GM20000 (cell line): Measurements from ENCODE around the gene EFHC1.

Source experiments
- DNase-seq: peaks from one replicate; pipeline ENCODE4 v3.0.0; 2012; ENCODE audit warnings: low spot score
- TF ChIP-seq, protein P1 (sequence below): IDR thresholded peaks from 2 replicates; pipeline ENCODE4 v1.5.1; 2012; ENCODE audit warnings: mild to moderate bottlenecking, control low read depth; ENCODE audit errors: extremely low read depth, missing control alignments

Gene EFHC1

DNA sequence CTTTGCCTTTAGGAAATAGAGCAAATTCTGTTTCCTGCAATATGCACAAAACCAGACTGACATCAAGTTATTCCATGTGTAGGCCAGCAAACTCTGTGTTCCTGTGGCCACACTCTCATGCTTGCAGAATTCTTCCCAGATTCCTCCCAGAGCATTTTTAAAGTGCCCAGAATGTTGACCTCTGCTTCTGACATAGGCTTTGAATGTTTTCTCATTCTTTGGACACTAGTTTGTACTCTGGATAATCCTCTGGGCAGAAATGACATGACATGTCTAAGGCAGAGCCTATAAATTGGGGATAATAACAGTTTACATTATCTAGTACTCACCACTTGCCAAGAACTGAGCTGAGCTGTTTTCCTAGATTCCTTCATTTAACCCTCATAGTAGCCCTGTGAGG, 9.2 kb upstream of the EFHC1 start:
- DNase-seq: no peak
- TF ChIP-seq, protein P1, sequence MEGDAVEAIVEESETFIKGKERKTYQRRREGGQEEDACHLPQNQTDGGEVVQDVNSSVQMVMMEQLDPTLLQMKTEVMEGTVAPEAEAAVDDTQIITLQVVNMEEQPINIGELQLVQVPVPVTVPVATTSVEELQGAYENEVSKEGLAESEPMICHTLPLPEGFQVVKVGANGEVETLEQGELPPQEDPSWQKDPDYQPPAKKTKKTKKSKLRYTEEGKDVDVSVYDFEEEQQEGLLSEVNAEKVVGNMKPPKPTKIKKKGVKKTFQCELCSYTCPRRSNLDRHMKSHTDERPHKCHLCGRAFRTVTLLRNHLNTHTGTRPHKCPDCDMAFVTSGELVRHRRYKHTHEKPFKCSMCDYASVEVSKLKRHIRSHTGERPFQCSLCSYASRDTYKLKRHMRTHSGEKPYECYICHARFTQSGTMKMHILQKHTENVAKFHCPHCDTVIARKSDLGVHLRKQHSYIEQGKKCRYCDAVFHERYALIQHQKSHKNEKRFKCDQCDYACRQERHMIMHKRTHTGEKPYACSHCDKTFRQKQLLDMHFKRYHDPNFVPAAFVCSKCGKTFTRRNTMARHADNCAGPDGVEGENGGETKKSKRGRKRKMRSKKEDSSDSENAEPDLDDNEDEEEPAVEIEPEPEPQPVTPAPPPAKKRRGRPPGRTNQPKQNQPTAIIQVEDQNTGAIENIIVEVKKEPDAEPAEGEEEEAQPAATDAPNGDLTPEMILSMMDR: no peak

DNA sequence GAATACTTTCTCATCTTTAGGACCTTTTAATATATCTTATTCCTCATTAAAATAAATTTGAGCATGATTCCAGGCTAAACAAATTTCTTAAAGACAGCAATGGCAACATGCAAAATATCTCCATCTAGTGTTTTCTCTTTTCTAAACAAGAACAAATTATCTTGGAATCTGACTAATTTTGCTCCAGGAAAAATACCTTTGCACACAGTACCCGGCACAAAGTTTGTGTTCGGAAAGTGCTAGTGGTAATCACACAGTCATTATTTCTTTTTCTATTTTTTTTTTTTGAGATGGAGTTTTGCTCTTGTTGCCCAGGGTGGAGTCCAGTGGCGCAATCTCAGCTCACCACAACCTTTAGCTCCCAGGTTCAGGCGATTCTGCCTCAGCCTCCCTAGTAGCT, 8.2 kb upstream of the EFHC1 start:
- no peak for DNase-seq
- TF ChIP-seq, protein P1: no peak

DNA sequence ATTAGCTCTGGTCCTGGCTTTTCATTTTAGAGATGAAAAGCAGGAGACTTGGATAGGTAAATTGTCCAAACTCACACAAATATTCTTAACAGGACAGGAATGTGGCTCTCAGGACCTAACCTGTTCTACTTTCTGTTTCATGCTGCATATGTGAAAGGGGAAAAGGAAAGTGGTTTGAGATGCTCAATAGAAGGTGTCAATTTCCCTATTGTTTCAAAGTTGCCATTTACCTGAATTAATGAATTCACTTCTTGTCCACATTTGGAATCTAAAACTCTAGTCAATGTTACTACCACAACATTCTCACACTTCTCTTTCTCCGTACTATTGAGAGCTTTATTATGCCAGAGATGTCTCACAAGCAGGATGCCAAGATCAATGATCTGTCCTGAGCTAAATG, 4.8 kb upstream of the EFHC1 start:
- DNase-seq: no peak

DNA sequence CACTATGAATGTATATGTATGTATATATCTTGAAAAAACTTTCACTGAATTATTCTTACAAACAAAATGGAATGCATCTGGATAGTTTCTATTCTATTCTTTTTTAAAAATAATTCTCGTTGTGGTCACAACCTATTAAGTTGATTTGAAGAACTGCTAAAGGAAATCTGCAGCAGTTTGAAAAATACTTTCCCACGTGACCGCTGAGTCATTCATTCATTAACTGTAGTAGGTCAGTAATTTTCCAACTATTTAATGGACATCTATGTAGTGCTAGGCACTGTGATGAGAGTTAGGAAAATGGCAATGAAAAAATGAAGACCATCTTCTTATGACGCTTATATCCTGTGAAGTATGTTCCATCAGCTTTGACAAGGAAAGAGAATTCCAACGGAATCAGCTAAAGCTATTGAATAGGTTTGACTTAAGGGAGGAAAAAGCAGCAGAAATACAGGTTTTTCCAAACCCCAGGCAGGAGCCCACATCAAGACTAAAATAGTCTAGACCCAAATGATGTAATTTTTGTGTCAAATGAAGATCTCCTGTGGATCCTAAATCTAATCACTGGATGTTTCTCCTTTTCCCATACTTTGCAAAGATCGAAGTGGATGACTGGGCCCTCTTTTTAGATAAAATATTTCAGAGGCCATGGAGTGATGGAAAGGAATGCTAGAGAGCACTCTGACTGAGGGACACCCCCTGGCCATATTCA, 4.1 kb upstream of the EFHC1 start:
- TF ChIP-seq, protein P1: no peak
- DNase-seq: no peak

More for the DNA sequence above, 4.8 kb upstream of the EFHC1 start:
- TF ChIP-seq, protein P1: no peak

DNA sequence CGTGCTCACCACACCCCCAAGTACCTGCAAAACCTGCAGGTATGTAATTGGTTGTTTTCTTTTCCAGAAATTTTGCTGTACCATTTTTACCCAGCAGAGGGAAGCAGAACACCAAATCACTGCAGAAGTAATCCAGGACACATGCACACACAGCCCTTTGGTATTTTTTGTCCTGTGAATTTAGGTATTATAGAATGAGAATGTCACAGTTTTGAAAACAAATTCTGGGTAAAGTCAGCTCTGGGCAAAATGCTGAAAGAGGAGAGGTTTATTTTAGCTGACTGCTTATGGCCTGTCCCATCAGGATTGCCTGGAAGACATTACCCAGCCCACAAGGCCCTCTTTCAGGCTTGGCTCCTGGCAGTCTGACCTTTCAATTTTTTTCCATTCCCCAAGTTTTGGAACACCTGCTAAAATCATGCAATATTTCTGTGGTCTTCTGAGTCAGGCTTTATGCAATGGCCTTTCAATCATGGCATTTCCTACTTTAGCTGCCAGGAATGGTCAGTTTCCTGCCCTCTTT, 3.5 kb upstream of the EFHC1 start:
- TF ChIP-seq, protein P1: peak; percentile 49
- DNase-seq: peak; percentile 63

DNA sequence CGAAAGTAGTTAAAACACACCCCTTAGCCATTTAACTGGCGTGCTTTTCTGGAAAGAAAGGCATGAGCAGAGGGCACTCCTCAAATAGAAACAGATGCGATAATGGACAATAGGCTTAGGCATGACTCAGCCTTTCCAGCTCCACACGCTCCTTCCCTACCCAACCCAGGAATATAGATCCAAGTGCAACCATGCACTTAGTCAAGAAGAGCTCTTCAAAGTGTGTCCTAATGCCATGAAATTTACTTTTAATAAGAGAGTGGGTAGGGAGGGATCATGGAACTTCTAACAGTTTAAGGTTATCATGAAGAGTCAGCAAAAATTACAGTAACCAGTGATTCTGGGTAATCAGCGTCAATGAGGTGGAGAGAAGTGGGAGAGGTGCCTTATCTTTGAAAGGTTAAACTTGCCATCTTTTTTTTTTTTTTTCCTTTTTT, 2.4 kb upstream of the EFHC1 start:
- no peak for DNase-seq
- TF ChIP-seq, protein P1: no peak

DNA sequence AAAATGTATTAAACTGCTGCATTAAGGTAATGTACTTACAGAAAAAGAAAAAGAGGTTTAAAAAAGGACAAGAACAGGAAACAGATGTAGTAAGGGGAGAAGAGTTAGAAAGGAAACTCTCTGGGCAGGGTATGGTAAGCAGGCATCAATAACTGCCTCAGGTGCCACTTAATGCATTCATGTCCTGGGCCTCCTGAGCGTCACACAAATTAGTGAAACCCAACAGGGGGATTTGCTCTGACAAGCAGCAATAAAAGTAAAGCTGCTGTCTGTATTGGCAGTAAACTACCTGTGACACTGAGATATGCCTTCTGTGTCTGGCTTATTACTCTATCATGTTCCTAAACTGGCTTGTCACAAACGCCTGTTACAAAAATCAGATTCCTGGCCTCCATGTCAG, 1.5 kb upstream of the EFHC1 start:
- no peak for DNase-seq
- TF ChIP-seq, protein P1: no peak
